Motor neuron (in vitro differentiated cells): ENCODE measurements around the gene CTDP1. TPM values are rescaled to one million over a fixed set of nuclear protein-coding genes. Genes with fewer than 3 reads are reported as not detected.

Source experiments
- ATAC-seq, 8 experiments: fragments of 200-7000 bp; cut with Tn5 transposase; replicated peaks in 6 of 8; 2 replicates each; pipeline ENCODE4 v1.8.0; 2021; ENCODE audit warnings: mild to moderate bottlenecking in 8 of 8, moderate library complexity in 8 of 8
- H3K27ac ChIP-seq, 2 donors: fragments of 250-450 bp; sonication (Bioruptor Pico); 2 replicates each; pipeline ENCODE4 v1.9.0; 2021; ENCODE audit warnings: antibody characterized with exemption in 2 of 2, mild to moderate bottlenecking in 2 of 2, moderate library complexity in 1 of 2
- H3K4me1 ChIP-seq, 2 donors: fragments of 250-450 bp; sonication (Bioruptor Pico); replicated peaks in 1 of 2; 2 replicates each; pipeline ENCODE4 v1.6.1; 2021; ENCODE audit warnings: antibody characterized with exemption in 2 of 2, mild to moderate bottlenecking in 2 of 2, moderate library complexity in 1 of 2
- H3K4me3 ChIP-seq, 5 donors: fragments of 250-450 bp; sonication (Bioruptor Pico); 2 replicates each; pipeline ENCODE4 v1.9.0; 2021; ENCODE audit warnings: antibody characterized with exemption in 5 of 5, mild to moderate bottlenecking in 5 of 5, moderate library complexity in 4 of 5
- WGBS, 10 experiments: fragments of 450-650 bp; shearing (Covaris generic); methylation state at CpG; one replicate each; pipeline ENCODE4 v1.0.0; 2022; 5-methylcytosine and 5-hydroxymethylcytosine counted together
- in situ Hi-C, 9 experiments: fragments of 400-800 bp; cut with MboI; loops; one replicate each; pipeline ENCODE4 v1.15.0; 2021; ENCODE audit warnings: low sequenced_read_pairs in 9 of 9, low pct_unique_long_range_greater_than_20kb in 2 of 9; ENCODE audit not compliant: unreplicated experiment in 9 of 9
- total RNA-seq, 8 experiments: library from RNA; unstranded; fragments of 300-600 nt; gene quantifications; 2 replicates each; pipeline versions ENCODE4 v1.2.3 to v1.2.4, GENCODE V29; 2022

CTDP1 gene
- total RNA-seq, 8 experiments from 2014 or later: 9.5 to 21.8 (median 14.8) TPM

DNA sequence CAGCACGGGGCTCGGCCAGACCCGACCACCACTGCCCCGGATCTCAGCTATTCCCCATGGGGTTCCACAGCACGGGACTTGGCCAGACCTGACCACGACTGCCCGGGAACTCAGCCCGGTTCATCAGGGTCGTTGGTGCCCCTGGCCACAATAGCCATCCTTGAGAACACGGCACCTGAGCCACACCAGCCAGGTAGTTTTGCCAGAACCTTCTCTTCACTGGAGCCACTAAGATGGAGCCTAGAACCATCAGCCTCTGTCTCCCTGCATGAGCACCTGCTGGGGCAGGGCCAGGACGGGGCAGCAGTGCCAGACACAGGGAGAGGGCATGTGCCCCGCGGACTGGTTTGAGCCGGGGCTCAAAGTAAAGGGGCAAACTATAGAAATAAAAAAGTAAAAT lies 106.7 kb downstream of the CTDP1 start:
- 39 to 100% (median 83%) methylated on average over 1 to 4 of the region's 14 CpGs; no CpG with 5 or more reads in 7 of the 10 experiments for WGBS, 10 experiments
- ATAC-seq: no peak
- Histone ChIP-seq H3K4me3 (no peak overlapping the region), H3K27ac (no peak overlapping the region), H3K4me1 (peaks cover 0 to 4% of the 10 kb centered on the region in 2 donors)
- in situ Hi-C loops: no loop called here

- H3K4me3 ChIP-seq: no peak overlapping the region
- ATAC-seq: no peak
- in situ Hi-C loops: no loop called here
- H3K27ac ChIP-seq: no peak overlapping the region
- H3K4me1 ChIP-seq: peaks cover 0 to 4% of the 10 kb centered on the region in 2 donors
- 11 to 90% (median 57%) methylated on average over 1 to 8 of the region's 22 CpGs; no CpG with 5 or more reads in 1 of the 10 experiments for WGBS, 10 experiments
Observed at GRCh38 chr18:79786786-79787526, 107.4 kb downstream of the CTDP1 start.

GRCh38 chr18:79787527-79787864 lies 107.9 kb downstream of the CTDP1 start:
- Histone ChIP-seq H3K4me1 (peaks cover 0 to 4% of the 10 kb centered on the region in 2 donors), H3K4me3 (no peak overlapping the region), H3K27ac (no peak overlapping the region)
- no peak for ATAC-seq
- WGBS, 10 experiments: 19 to 92% (median 75%) methylated on average over 1 to 12 of the region's 16 CpGs
- in situ Hi-C loops: no loop called here

DNA sequence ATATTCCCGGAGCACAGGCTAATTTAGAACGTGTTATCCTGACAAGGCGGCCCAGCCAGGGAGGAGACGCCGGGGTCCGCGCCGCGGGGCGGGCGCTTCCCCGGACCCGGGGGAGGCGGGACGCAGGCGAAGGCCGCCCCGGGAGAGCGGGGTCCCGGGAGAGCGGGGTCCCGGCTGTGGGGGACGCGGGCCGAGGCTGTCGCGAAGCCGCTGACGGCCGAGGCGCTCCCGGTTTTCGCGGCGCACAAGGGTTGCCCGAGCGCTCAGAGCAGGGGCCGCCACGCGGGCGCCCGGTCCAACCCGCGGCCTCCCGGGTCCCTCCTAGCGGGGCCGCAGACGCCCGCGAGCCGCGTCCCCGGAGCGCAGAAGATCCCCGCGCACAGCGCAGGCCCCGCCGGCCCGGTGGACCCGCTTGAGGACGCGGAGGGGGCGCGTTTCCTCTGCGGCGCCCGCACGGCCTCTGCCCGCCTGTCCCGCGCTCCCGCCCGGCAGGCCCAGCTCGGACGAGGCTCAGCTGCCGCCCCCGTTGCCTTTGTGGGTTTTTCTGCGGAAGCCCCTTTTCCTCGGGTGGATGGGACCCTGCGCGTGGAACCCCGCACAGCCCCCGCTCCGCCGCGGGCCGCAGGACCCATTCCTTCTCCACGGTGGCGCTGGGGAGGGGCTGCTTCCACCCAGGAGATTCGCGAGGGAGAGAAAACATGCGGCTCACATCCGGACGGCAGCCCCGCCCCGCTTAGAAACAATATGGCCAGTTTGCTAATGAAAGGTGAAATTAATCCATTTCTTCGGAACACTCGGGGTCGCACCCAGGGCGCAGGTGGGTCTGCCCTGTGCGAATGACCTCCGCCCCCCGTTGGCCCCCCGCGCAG lies 108.5 kb downstream of the CTDP1 start:
- peak in 6 of 8 experiments; percentile 36 to 69 (median 44) for ATAC-seq
- H3K4me1 ChIP-seq: peaks cover 0 to 4% of the 10 kb centered on the region in 2 donors
- in situ Hi-C loops: no loop called here
- WGBS, 10 experiments: 0 to 17% (median 3%) methylated on average over 1 to 16 of the region's 106 CpGs; no CpG with 5 or more reads in 5 of the 10 experiments
- H3K4me3 ChIP-seq: peak overlapping the region in 4 of 5 donors; percentile 18 to 24 (median 22)
- no peak overlapping the region for H3K27ac ChIP-seq

DNA sequence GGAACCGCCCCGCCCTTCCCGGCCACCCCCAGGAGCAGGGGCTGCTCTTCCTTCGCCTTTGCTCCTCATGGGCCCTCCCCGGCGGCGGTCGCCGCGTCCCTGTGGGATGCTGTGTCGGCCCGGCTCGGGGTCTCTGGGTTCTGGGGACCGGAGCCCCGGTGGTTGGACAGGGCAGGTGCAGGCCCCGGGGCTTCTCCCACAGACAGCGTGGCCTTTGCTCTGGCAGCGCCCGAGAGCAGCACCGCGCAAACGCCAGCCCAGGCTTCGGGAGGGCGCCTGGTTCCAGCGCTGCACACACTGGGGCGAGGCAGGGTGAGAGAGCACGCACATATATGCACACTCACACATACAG lies 109.1 kb downstream of the CTDP1 start:
- H3K4me1 ChIP-seq: peaks cover 0 to 4% of the 10 kb centered on the region in 2 donors
- ATAC-seq: peak in 2 of 8 experiments; percentile 15 to 18
- in situ Hi-C loops: no loop called here
- WGBS, 10 experiments: 53 to 87% (median 65%) methylated on average over 3 to 9 of the region's 27 CpGs; no CpG with 5 or more reads in 7 of the 10 experiments
- H3K4me3 ChIP-seq: no peak overlapping the region
- no peak overlapping the region for H3K27ac ChIP-seq

DNA sequence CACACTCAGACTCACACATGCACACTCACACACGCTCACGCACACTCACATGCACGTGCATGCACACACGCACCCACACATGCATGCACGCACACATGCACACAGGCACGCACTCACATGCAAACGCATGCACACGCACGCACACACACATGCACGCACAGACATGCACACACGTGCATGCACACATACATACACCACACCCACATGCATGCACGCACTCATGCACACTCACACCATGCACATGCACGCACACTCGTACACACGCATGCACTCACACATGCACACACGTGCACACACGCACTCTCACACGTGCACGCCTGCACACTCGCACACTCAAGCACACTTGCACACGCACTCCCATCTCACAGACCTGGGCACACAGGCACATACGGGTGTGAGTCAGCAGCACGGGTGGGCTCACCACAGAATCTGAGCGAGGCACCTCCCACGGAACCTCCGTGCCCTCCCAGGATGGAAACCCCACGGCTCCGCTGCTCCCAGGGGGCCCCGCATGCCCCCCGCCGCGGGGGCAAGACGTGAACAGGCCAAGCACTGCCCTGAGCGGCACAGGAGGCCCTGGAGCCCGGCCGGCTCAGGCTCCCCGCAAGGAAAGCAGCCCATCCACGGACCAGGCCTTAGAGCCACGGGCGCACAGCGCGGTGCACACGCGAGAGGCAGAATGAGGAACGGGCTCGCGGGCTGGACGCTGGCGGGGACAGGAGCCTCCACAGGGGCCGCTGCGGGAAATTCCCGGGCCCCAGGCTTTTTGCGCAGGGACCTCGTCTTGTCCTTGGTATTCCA lies 109.7 kb downstream of the CTDP1 start:
- Histone ChIP-seq H3K27ac (no peak overlapping the region), H3K4me3 (no peak overlapping the region), H3K4me1 (peaks cover 0 to 4% of the 10 kb centered on the region in 2 donors)
- in situ Hi-C loops: no loop called here
- 69 to 100% (median 86%) methylated on average over 2 to 14 of the region's 54 CpGs; no CpG with 5 or more reads in 2 of the 10 experiments for WGBS, 10 experiments
- no peak for ATAC-seq

DNA sequence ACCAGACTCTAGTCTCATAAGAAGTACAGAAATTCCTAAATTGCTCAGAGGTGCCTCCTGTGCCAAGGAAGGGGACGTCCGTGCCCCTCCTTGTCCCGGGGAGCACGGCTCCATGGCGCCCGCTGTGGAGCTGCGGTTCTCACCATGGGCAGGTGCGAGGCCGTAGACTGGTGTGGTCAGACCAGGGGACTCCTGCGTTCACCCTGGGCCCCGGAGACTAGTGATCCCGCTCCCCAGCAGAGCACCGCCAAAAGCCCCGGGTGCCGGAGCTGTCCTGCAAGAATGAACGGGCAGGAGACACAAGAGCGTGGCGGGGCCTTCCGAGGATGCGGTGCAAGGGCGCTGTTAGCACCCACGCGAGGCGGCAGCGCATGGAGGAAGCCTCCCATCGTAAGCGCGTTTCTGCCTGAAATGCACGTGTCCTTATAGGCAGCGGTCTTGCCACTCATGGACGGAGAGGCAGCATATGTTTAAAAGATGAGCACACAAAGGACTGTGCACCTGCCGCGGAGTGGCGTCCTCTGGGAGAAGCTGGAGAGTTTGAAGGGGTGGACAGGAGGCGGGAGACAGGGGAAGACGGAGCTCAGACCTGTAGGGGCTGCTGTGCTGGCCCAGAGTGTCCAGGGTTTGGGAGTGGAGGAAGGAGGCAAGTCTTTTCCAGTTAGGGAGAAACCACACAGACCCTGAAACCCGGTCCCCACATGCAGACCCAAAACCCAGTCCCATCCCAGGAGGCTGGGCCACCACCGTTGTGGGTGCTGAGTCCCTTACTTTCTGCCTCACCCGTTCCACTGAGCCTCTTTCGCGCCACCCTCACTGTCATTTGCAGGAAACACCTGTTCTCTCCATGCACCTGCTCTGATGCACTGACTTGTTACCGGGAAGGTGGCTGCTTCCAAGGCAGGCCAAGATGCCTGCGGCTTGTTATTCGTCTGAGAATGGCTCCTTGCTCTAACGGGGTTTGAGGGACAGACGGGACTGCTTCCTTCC lies 110.6 kb downstream of the CTDP1 start:
- ATAC-seq: no peak
- H3K4me1 ChIP-seq: peaks cover 0 to 2% of the 10 kb centered on the region in 2 donors
- in situ Hi-C loops: no loop called here
- H3K4me3 ChIP-seq: no peak overlapping the region
- WGBS, 10 experiments: 41 to 100% (median 84%) methylated on average over 1 to 10 of the region's 46 CpGs; no CpG with 5 or more reads in 7 of the 10 experiments
- H3K27ac ChIP-seq: no peak overlapping the region

DNA sequence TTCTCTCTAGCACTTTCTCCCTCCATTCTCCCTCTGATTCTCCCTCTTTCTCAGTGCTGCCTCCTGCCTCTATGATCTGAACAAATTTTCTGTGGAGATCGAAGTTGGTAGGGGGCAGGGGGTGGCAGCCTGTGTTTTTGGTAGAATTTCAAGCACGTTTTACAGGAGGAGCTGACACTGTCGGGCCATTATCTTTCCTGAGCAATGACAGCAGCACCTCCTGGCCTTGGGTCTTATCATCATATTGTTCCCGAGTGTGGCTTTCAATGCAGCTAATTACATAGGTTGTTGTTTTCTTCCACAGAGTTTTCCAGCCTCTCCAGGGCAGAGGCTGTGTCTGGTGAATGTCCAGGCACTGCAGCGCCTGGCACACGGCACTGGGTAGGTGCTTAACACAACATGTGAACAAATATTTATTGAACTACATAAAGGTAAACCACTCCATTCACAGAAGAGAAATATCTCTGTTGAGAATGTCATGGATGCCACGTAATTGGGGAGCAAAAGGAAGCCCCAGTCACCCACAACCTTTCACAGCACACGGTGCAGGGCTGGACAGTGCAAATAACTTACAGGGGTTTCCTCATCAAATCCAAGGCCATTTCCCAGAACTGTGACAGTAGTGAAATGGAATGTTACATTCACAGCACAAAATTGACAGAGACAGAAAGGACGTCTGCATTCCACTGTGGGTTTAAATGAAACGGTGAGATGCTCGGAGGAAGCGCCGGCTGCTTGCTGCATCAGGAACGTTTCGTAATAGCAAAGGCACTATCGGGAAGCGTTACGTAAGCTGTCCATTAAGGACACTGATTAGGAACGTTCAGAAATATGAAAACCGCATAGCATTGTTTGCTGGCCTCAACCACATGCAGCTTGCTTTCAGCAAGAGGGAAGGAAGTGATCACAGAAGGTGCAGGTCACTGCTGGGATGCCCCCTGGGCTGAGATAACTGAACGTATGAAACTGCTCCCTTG lies 111.7 kb downstream of the CTDP1 start:
- H3K4me1 ChIP-seq: peaks cover 0 to 2% of the 10 kb centered on the region in 2 donors
- no peak overlapping the region for H3K4me3 ChIP-seq
- ATAC-seq: peak in 6 of 8 experiments; percentile 15 to 84 (median 70)
- H3K27ac ChIP-seq: no peak overlapping the region
- 0 to 80% (median 20%) methylated on average over 2 to 18 of the region's 21 CpGs for WGBS, 10 experiments
- in situ Hi-C loops: no loop called here

DNA sequence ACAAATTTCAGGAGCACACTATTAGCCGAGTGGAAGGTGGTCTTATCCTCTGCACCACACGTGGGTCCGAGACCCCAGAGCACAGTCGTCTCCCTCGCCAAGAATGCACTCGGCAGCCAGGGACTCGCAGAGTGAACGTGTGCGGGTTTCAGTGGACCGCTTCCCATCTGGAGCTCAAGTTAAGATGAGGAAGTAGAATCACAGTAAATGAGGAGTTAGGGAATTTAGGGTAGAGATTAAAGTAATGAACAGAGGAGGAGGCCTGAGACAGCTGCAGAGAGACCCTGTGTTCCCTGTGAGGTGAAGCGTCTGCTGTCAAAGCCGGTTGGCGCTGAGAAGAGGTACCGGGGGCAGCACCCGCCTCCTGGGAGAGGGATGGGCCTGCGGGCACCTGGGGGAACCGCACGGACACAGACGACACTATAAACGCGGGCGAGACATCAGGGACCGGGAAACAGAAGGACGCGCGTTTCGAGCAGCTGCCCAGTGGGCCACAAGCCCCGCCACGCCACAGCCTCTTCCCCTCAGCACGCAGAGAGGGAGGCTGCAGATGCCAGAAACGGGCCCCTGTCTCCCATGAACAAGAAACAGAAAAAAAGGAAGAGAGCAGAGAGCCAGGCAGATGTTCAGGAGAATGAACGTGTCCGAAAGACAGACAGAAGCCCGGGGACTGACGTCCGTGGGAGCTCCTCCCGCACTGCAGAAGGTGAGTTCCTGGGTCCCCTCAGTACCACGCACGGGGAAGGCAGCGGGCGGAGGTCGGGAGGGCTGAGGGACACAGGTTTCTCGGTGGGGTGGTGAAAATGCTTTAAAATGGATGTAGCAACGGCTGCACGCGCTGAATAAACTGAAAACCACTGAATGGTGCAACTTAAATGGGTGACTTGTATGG lies 112.7 kb downstream of the CTDP1 start:
- no peak for ATAC-seq
- WGBS, 10 experiments: 33 to 84% (median 77%) methylated on average over 4 to 37 of the region's 46 CpGs; no CpG with 5 or more reads in 2 of the 10 experiments
- in situ Hi-C loops: no loop called here
- Histone ChIP-seq H3K4me3 (no peak overlapping the region), H3K27ac (no peak overlapping the region), H3K4me1 (peaks cover 2 to 8% of the 10 kb centered on the region in 2 donors)

- WGBS, 10 experiments: 0 to 88% (median 58%) methylated on average over 1 to 4 of the region's 4 CpGs; no CpG with 5 or more reads in 2 of the 10 experiments
- ATAC-seq: no peak
- peaks cover 2 to 11% of the 10 kb centered on the region in 2 donors for H3K4me1 ChIP-seq
- in situ Hi-C loops: no loop called here
- H3K27ac ChIP-seq: no peak overlapping the region
- no peak overlapping the region for H3K4me3 ChIP-seq
Observed at GRCh38 chr18:79792988-79793355, 113.4 kb downstream of the CTDP1 start.
